Measurements from ENCODE around the gene RAB22A. TPM values are rescaled to one million over a fixed set of nuclear protein-coding genes. Genes with fewer than 3 reads are reported as not detected.
A peak's percentile ranks its signal among the peaks of the same experiment; 100 is the strongest.
"Not testable (repeated sequence)": the region's sequence is repeated elsewhere in the genome, so short reads cannot be mapped to it uniquely, and the experiment has no call there.

The RAB22A gene
- total RNA-seq, 1 donor from 2014 or later, result 27.1 TPM

DNA sequence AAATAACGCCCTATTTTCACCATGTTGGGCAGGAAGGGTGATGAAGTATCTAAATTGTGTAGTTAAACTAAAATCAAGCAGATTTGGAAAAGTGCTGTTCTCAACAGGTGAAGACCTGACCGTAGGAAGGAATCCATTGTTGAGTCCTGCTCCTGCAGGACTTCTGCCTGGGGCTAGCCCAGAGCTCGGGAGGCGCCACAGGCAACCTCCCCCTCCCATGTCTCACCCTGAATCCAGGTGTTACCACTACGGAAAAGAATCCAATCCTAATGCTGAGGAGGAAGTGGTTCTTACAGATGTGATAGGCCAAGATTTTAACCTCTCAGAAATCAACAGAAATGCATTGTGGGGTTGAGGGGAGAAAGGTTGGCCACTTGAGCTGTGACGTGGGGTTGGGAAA, 30.2 kb downstream of the RAB22A start:
- DNase-seq (ENCODE audit: low spot score), result no peak
- no peak for ATAC-seq
- intact Hi-C loops (cut with DNase I), result loop anchor here (5.0 kb wide), 1 partner anchor 802 kb away; no protein-coding TSS in a partner anchor

DNA sequence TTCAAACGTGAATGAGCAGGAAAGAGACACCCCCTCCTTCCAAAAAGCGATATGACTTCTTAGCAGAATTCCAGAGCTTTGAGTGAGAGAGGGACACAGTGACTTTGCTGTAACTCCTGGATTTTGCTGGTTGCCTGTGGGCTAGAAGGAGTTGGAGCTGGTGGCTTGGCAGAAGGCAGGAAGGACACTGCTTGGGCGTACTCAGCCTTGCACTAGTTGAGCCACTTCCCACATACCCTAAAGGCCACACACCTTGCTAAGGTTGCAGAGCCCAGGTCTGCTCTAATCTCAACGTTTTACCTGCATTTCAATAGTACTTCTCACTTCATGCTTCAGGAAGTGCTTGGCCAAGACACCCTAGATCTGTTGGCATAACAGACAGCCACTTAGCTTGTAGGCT, 30.6 kb downstream of the RAB22A start:
- intact Hi-C loops (cut with DNase I), result loop anchor here (5.0 kb wide), 1 partner anchor 803 kb away; no protein-coding TSS in a partner anchor
- no peak for ATAC-seq
- no peak for DNase-seq (ENCODE audit: low spot score)

DNA sequence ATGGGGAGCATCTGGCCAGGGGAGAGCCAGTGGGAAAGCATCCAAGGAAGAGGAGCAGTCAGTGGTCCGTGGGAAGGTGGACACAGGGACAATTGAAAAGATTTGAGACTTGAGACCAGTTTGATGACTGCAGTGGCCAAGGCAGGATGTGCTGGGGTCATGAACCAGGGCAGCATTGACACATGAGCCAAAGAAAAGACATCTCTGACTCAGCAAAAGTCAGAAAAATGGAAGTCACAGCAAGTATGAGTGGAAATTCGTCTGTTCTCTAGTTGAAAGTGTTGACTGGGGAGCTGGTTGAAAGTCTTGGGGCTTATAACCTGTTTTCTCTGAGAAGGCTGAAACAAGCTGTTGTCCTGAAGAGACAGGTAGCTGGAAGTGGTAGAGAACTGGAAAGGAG, 31.3 kb downstream of the RAB22A start:
- DNase-seq (ENCODE audit: low spot score) (no peak), ATAC-seq (no peak)
- intact Hi-C loops (cut with DNase I), result loop anchor here (5.0 kb wide), 1 partner anchor 804 kb away; no protein-coding TSS in a partner anchor

DNA sequence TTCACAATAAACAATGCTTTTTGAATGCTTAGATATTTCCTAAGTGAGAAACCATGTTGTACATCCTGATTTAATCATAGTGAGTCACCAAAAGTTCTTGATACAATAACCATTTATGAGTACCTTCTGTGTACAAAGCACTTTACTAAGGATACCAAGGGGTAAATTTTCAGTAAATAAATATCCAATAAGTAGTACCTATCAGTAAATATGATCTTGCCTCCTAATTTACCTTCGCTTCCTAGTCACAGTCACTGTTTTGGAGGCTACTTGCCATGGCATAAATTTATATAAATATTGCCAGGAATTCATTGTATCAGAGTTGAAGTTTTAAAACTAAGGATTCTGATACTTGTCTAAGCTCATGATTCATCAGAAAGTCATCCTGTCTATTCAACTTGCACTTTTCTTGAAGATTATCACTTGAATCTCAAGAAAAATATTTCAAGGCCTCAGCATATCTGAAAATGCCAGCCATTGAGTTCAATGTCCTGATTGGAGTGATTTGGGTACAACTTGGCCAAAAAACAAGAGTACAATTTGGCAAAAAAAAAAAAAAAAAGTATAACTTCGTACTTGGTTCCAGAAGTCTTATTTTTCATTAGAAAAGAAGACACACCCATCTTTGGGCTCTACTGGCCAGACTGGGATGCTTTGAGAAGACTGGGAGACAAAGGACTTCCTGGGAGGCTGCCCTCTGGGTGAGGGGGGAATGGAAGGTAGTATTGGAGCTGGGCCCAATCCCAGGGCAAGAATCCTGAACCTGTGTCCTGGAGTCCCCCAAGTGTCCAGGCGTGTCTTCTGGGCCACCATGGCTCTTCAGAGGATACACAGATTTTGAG, 32.8 kb downstream of the RAB22A start:
- intact Hi-C loops (cut with DNase I), result loop anchor here (5.0 kb wide), 1 partner anchor 805 kb away; no protein-coding TSS in a partner anchor
- ATAC-seq (no peak), DNase-seq (ENCODE audit: low spot score) (no peak)

DNA sequence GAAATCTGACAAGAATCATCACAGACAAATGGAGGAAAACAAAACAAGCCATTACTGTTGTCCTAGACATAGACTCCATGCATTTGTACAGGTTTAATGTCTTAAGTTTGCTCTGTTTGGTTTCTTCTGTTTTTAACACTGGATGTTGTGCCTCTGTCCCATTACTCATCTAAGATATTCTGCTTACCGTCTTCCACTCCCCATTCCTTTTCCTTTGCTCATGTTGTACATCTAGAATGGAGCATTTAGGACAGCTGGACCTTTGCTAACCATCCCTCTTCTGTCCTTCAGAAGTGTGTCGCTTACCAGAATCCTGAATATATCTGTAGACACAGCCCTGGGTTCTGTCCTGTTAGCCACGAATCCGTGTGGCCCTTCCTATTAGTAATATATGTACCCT, 35.2 kb downstream of the RAB22A start:
- intact Hi-C loops (cut with DNase I), result loop anchor here (5.0 kb wide), 1 partner anchor 807 kb away; no protein-coding TSS in a partner anchor
- no peak for ATAC-seq
- no peak for DNase-seq (ENCODE audit: low spot score)

DNA sequence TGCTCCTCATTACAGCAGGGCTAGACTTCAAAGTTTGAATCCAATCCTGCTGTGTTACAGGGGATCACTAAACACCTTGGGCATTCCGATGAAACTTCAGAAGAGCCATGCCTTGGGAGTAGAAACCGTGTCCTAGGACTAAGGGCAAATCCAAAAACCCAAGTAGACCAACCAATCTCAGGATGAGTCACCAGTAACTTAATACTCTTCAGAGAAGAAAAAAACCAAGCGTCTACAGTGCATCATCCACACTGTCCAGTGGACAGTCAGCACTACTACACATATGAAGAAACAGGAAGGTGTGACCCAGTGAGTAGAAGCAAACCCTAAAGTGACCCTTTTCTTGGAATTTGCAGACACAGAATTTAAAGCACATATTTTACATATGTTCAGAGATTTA, 40.1 kb downstream of the RAB22A start:
- ATAC-seq (no peak), DNase-seq (ENCODE audit: low spot score) (no peak)
- intact Hi-C loops (cut with DNase I), result no loop called here

DNA sequence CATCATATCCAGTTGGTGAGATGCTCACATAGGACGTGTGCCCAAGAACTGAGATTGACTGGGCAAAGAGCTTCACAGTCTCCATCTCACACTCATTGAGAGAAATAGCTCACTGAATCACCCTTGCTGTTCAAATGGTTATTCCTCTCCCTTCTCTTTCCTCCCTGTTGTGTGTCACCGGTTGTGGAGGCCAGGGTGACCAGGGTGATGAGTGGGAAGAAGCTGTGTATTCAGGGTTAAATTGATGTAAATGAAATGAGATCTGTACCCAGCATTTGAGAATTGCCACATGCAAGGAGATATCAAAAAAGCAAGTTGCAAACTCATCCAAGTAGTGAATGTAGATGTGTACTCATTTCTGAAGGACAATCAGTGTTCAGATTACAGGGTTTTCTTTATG, 43.0 kb downstream of the RAB22A start:
- no peak for DNase-seq (ENCODE audit: low spot score)
- no peak for ATAC-seq
- intact Hi-C loops (cut with DNase I), result no loop called here

DNA sequence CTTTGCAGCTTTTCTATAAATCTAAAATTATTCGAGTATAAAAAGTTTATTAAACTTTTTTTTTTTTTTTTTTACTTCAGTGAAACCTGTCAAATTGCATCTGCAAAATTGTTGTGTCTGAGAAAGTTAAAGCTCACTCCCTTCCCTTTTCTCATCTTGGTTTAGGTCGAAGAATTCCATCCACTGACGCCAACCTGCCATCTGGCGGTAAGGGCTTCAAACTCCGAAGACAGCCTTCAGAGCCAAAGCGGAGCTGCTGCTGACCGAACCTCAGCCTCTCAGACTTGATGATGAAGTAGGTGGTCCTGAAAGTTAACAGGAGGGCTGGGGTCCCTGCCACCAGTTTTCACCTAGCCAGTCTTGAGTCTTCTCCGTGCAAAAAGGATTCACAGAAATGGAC, 49.9 kb downstream of the RAB22A start:
- no peak for ATAC-seq
- no peak for DNase-seq (ENCODE audit: low spot score)
- intact Hi-C loops (cut with DNase I), result no loop called here

DNA sequence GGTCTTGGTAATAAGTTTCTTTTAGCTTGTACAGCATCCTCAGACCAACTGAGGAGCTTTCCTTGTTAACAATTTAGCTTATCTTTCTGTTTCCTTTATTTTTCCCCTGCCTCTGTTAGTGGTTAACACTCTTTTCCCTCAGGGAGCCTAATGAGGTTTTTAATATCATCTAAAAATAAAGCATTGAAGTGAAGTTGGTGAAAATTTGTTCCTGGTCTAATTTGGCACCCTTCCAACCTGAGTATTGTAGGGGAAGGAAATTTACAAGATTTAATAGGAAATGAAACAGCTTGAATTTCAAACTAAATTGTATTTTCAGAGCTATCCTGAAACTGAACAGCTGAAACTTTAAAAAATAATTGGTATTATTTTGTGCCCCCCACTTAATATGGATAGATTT, 51.4 kb downstream of the RAB22A start:
- ATAC-seq (no peak), DNase-seq (ENCODE audit: low spot score) (no peak)
- intact Hi-C loops (cut with DNase I), result no loop called here

DNA sequence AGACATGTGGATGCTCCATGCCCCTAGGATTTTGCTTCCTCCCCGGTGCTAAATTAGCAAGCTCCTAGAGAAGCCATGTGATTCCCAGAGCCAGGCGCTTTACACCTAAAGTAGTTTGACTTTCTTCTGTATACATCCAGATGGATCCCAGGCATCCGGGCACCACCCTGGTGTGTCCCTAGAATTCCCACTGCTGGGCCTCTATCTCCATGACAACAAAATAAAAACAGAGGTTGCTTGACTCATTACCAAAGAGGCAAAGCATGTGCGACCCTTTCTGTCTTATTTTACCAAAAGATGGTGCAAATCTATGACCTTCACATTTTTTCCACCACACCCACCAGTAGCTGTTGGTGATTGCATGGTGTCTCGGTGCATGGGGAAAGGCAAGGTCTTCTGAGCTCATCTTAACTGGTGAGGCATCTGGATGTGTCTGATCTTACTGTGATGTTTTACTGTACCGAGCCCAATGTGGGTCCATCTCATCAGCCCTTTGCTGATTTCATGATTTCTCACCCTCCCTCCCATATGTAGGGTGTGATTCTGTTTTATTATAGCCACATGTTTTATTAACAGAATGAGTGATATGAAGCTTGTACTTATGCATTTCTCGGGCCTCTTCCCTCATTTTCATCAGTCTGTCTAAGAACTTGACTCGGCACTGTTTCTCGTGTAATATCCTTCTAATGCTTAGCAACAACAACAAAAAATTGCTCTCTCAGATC, 52.1 kb downstream of the RAB22A start:
- DNase-seq (ENCODE audit: low spot score), result no peak
- intact Hi-C loops (cut with DNase I), result no loop called here
- ATAC-seq, result peak; percentile 74

DNA sequence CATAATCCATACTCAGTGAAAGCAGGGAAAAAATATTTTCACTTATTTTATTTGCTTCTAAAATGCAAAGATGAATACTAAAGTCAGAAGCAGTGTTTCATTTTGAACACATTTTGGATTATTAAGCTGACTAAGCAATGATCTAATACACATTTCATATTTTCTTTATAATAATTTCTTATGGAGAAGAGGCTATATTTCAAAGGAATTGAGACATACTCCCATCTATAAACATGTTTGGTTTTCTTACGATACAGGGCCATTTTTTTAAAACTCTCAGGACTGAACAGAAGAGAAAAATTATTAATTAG, 52.6 kb downstream of the RAB22A start:
- intact Hi-C loops (cut with DNase I), result no loop called here
- no peak for DNase-seq (ENCODE audit: low spot score)
- ATAC-seq, result no peak

DNA sequence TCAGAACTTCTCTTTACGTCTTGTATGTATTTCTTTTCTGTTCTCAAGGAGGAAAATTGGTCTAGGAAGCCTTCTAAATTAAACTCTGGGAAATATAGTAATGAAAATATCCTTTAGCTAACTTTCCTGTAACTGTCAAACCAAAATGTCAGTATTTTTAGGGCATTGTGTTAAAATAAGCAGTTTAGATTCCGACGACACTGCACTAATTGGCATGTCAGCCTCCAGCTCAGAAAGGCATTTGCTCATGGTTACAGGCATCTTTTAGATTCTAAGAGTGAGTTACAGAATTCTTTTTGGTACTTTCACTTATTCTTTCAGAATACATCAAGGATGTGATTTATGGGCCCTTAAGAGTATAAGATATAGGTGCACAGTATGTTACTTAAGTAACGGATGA, 53.5 kb downstream of the RAB22A start:
- intact Hi-C loops (cut with DNase I), result no loop called here
- no peak for ATAC-seq
- DNase-seq (ENCODE audit: low spot score), result no peak

DNA sequence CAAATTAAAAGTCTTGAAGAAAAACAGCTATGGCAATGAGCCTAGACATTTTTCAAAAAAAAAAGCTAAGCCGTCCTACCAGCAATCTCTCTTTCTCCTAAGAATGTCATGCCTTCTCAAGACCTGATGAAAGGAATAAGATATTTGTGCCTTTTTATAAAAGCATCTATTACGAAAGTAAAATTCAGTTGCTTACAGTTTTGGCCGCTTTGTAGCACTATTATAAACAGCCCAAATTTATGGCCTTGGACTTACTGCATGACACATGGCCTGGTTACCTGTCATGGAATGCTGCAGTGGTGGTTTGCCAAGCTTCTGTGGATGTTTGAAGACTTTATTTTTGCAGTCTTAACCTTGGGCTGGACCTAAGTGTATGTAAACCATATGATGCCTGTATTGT, 57.4 kb downstream of the RAB22A start:
- intact Hi-C loops (cut with DNase I), result no loop called here
- ATAC-seq (no peak), DNase-seq (ENCODE audit: low spot score) (no peak)

DNA sequence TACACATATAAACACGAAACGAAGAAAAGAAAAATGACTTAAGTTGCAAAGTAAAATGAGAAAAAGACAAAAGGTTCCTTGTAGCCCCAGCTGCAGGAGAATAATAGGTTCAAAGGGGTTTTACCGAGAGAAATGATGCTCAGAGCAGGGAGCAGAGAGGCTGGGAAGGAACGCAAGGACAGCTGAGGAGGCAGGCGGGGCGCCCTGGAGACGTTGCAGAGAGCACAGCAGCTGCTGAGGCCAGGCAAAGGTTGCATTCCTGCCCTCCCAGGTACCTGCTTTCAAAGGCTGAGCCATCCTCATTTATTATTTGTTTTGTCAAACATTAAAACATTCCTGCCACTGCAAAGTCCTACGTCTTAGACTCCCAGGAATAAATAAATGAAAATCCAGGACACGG, 63.3 kb downstream of the RAB22A start:
- DNase-seq (ENCODE audit: low spot score), result no peak
- peak; percentile 44 for ATAC-seq
- intact Hi-C loops (cut with DNase I), result no loop called here

DNA sequence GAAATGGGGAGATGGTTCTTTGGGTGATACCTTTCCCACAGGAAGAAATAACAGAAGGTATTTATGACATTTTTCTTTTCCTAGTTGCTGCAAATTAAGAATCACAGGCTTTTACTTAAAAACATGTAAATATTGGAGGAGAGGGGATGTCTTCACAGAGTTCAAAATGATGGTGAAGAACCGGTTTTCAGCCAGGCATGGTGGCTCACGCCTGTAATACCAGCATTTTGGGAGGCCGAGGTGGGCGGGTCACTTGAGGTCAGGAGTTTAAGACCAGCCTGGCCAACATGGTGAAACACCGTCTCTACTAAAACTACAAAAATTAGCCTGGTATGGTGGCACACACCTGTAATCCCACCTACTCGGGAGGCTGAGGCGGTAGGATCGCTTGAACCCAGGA, 63.8 kb downstream of the RAB22A start:
- DNase-seq (ENCODE audit: low spot score); intact Hi-C loops (cut with DNase I): not testable (repeated sequence)

DNA sequence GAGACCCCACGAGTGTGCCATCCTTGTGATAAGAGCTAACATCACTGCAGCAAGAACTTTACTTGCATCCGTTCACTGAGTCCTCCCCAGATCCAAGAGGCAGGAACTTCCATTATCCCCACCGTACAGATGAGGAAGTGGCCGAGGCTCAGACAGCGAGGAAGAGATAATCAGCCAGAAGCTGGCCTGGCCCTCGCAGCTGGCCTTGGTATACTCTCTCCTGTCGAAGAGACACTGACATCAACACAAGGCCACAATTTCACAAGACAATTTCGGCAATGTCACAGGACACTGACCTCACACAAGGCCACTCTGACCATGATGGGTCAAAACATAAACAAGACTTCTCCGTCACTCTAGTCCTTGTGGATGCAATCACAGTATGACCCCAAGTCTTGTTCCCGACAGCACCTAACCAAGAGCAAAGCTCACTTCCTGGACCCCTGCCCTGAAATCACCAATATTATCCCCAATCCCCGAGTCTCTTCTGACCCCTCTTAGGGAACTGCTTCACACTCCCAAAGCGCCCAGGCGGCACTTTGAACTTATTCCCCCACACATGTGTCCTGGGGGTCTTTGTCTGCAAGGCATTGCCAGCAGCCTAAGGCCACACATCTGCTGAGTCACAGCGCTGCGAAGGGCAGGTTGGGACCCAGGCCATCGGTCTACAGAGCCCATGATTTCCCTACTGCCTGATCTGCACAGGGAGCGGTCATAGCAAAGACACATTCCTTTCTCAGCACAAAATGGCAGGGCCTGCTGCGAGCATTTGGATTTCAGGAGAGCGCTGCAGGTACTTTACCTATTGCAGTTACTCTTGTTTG, 64.7 kb downstream of the RAB22A start:
- intact Hi-C loops (cut with DNase I), result no loop called here
- DNase-seq (ENCODE audit: low spot score) (no peak), ATAC-seq (no peak)

More for the DNA sequence above, 63.8 kb downstream of the RAB22A start:
- not testable (repeated sequence) for ATAC-seq

DNA sequence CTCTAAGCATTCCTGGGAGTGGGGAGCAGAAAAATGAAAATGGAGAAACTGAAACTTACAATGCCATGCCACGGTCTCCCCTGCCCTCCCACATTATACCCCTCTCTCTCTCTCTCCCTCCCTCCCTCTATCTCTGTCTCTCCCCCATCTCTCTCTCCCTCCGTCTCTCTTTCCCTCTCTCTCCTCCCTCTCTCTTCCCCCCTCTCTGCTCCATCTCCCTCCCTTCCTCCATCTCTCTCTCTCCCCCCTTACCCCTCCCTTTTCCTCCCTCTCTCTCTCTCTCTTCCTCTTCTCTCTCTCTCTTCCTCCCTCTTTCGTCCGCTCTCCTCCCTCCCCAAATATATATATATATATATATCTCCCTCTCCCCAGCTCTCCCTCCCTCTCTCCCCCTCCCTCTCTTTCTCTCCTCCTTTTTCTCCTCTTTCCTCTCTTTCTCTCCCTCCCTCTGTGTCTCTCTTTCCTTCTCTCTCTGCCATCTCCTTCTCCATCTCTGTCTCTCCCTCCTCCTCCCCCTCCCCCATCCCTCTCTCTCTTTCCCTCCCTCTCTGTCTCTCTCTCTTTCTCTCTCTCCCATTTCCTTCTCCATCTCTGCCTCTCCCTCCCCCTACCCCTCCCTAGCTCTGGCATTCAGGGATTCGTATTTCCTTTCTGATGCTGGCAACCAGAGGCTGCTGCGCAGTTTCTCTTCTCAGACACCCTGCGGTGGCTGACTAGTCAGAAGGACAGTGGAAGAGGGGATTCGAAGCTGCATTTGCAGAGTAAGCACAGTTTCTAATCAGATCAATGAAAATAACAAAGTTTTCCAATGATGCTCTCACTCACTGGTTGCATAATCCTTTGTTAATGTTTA, 65.6 kb downstream of the RAB22A start:
- intact Hi-C loops (cut with DNase I), result no loop called here
- DNase-seq (ENCODE audit: low spot score) (no peak), ATAC-seq (no peak)

DNA sequence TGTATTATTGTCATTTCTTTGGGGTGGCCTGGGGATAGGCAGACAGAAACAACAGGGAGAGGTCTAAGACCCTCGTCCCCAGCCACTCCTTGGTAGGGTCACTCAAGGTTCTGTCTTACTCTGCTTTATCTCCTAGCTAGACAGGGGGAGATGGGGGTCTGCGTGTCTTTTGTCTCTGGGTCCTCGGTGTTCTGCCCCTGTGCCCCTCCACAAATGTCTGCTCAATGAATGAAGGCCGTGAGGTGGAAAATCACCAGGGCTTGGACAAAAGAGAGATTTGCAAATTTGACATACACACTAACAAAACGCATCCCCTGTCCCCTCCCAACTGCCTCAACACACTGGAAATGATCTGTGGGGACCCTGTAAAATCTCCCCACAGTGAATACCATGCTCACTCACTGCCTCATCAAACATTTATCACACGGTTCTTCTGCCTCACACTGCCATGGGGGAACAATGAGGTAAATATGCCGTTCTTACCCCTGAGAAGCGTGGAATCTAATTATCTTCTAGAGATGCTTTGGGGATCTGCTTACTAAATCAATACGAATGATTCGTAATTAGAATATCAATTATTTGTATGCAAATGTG, 66.3 kb downstream of the RAB22A start:
- DNase-seq (ENCODE audit: low spot score), result no peak
- ATAC-seq, result no peak
- intact Hi-C loops (cut with DNase I), result no loop called here
